Activated T-helper 1 cell treated with anti-CD3 and anti-CD28 coated beads, Interleukin-2, amount 50 U/mL, for 16 hours (primary cell): ENCODE measurements around the gene EARS2.
"Not testable (repeated sequence)": the region's sequence is repeated elsewhere in the genome, so short reads cannot be mapped to it uniquely, and the experiment has no call there.

Experiments used
- DNase-seq, 2 donors: peaks; one replicate each; pipeline ENCODE4 v3.0.0-alpha.2; 2020; ENCODE audit warnings: low read depth in 1 of 2, low spot score in 1 of 2

Gene EARS2

DNA sequence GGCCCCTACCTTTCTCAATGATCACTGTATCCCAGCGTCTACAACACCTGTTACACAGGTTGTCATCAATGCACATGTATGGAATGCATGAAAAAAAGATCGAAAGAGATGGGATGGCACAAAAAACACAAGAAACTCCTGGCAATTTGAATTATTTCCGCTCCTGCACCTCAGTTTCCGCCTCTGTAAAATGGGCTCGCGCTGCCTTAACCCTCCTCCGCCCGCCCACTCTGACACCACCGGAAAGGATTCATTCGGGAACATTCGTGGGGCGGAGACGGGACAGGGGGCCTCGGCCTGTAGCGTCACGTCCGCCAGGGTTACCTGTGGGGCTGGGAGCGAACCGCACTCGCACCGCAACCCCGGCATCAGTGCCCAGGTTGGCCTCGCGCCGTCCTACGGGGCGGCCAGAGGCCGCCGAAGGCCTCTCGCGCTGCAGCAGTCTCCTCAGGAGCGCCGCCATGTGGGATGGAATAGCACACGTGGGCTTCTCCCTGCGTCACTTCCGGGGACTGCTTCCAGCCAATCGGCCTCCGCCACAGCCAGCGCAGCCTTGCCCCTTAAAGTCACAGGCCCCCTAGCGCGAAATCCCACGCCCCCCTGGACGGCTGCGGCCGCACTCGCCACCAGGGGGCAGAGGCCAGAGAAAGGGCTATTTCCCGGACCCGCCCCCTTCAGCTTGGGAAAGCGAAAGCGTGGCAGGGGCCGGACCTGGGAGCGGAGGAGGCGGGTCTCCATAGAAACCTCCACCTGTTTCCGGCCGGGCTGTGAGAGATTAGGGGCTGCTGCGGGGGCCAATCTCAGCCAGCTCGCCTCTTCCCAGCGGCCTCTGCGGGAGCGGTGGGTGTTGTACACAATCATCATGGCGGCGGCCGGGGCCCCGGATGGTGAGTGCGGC, at the start of gene EARS2, which contains the start of gene UBFD1:
Gene EARS2, minus strand, starts transcription at position 470 of the 898 bp plus-strand sequence. Its CDS starts 7 bp downstream, at position 463.
Gene UBFD1, plus strand, starts transcription at position 847 of the 898 bp plus-strand sequence. Its CDS starts 16 bp downstream, at position 863.
- DNase-seq: peak; percentile 81 to 95

DNA sequence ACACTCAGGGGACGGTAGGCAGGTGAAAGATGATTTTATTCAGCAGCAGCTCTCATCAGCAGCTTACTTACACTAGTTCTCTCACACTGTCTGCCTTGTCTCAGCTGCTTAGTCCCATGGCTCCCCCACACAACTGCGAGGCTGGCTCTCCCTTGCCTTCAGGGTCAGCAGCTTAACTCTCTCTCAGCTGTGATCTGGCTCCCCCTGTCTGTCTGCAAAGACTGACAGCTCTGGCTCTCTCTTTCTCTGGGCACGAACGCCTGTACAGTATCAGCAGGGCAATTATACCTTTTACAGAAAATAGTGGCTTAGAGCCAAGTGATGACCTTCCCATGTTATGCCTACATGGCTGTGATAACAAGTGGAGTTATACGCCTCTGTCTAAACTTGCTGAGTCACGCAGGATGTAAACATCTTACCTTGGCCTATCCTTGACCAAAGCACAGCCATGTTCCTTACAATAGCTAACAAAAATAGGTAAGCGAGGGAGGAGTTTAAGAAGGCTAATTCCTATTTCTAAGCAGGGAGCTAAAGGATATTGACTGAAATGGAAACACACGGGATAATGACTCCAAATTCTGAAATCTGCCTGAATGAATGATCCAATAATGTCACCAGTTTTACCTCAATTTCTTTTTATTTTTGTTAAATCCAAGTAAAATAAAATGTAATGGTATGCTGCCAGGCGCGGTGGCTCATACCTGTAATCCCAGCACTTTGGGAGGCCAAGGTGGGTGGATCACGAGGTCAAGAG, 40.0 kb upstream of the EARS2 start:
- no peak for DNase-seq

GRCh38 chr16:23595951-23596720, 39.0 kb upstream of the EARS2 start, which contains the start of gene NDUFAB1:
Gene NDUFAB1, minus strand, starts transcription at chr16:23596316. Its CDS starts 26 bp downstream, at chr16:23596290.
- peak; percentile 86 to 88 for DNase-seq

DNA sequence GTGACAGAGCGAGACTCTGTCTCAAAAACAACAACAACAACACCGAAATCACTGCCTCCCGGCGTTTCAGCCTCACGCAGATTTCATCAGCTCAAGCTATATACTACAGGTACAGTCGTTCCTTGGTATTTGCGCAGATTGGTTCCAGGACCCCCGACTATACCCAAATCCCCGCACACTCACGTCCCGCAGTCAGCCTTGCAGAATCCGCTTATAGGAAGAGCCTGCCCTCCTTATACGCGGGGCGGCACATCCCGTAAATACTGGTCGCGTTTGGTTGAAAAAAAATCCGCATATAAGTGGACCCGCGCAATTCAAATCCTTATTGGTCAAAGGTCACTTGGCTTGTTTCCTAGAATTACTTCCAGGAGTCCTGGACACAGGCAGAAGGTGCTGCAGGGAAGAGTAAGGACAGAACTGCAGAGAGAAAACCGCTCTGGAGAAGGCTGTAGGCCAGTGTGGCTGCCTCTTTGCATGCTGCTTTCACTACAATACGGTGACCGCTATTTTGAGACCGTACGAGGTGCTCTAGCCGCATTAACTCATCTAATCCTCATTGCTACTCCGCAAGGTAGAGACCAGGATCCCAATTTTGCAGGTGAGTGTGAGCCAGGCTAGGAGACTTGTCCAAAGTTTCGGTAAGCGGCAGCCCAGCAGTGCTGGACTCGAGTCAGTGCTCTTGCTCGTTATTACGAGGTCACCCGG, 38.2 kb upstream of the EARS2 start:
- no peak for DNase-seq

- DNase-seq: no peak
Observed at GRCh38 chr16:23594186-23594585, 37.0 kb upstream of the EARS2 start.

GRCh38 chr16:23590181-23590580, 33.0 kb upstream of the EARS2 start:
- DNase-seq: no peak

DNA sequence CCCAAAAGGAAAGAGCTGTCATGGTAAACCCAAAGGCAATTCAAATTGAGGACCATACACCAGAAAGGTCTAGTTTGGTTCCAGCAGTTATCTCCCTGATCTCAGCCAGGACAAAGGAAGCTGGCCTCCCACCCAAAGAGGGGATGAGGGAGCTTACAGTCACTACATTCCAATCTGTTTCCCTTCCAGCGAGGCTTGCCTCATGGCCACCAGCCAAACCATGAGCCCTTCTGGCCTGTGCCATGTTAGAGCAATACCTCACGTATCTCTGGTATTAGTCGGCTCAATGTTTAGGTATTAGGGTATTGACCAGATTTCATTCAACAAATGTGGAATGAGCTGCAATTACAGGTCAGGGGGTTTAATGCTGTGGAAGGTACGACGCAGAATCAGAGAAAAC, 30.6 kb upstream of the EARS2 start:
- DNase-seq: no peak

DNA sequence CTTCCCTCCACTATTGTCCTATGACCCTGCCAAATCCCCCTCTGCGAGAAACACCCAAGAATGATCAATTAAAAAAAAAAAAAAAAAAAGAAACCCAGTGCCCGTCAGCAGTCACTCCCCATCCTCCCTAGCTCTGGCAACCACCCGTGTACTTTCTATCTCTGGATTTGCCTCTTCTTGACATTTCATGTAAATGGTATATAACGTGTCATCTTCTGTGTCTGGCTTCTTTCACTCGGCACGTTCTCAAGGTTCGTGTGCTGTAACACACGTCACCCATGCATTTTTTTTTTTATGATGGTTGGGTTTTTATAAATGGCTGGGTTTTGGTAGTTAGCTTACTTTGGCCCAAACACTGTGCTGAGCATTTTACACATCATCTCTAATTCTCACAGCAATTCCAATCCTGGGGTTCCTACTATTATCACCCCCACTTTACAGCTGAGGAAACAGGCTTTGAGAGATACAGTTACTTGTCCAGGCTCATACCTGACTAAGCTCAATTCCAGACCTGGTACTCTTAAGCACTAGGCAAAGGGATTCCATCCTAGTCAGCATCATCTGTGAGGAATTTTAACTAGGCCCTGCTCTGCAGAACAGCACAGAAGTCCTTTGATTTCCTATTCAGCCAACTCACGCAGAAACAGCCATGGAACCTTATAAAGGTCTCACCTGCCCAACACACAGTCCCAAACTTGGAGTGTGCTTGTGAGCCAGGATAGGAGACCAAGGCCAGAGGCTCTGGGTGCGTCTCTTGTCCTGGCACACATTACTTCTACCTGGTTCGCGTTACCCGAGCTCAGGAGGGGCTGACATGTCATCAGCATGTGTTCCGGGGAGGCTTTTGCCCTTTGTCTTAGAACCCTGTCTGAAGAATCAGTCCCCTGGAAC, 27.3 kb upstream of the EARS2 start:
- DNase-seq: no peak

DNA sequence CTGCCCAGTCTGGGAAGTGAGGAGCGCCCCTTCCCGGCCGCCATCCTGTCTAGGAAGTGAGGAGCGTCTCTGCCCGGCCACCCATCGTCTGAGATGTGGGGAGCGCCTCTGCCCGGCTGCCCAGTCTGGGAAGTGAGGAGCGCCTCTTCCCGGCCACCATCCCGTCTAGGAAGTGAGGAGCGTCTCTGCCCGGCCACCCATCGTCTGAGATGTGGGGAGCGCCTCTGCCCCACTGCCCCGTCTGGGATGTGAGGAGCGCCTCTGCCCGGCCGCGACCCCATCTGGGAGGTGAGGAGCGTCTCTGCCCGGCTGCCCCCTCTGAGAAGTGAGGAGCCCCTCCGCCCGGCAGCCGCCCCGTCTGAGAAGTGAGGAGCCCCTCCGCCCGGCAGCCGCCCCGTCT, 26.1 kb upstream of the EARS2 start:
- not testable (repeated sequence) for DNase-seq

DNA sequence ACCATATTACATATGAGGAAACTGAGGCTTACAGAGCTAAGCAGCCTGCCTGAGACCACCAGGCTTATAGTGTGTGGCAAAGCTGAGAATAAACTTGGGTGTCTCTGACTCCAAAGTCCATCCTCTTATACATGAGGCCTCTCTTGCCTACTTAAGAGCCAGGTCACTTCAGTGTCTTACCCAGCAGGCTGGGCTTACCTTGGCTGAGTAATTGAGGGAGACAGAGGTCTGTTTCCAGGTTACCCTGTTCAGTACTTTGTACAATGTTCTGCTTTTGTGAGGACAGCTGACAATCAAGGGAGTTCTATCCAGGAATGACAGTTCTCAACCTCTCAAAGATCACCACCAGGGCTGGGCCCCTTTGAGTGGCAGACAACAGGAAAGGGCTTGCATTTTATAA, 24.6 kb upstream of the EARS2 start:
- DNase-seq: no peak

GRCh38 chr16:23580391-23580790, 23.2 kb upstream of the EARS2 start:
- DNase-seq: no peak

DNA sequence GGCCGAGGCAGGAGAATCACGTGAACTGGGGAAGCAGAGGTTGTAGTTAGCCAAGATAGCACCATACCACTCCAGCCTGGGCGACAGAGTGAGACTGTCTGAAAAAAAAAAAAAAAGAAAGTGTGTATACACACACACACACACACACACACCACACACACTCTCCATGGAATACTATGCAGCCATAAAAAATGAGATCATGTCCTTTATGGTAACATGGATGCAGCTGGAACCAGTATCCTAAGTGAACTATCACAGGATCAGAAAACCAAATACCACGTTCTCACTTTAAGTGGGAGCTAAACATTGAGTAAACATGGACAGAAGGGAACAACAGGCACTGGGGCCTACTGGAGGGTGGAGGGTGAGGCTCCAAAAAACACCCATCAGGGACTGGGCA, 22.2 kb upstream of the EARS2 start:
- no peak for DNase-seq

- DNase-seq: no peak
Observed at GRCh38 chr16:23578101-23578830, 21.1 kb upstream of the EARS2 start.

GRCh38 chr16:23577493-23577892, 20.3 kb upstream of the EARS2 start:
- DNase-seq: no peak

- DNase-seq: no peak
Observed at GRCh38 chr16:23575834-23576233, 18.7 kb upstream of the EARS2 start.

DNA sequence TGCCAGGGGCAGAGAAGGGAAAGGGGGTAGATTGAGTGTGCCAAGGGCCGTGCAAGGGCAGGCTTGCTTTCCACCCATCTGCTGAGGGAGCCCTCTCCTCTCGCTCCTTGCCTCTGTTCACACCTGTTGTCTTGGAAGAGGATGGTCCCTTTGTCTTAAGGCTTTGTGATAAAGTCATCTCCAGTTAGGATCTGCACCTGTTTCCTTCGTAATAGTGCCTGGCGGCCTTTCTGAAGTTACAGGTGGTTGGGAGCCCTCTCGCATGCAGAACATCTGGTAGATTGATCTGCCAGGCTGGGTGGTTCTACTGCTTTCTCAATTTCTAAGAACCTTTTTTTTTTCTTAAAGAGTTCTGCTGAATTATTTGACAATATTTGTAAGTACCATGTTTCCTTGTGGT, 16.7 kb upstream of the EARS2 start:
- no peak for DNase-seq

GRCh38 chr16:23572394-23572793, 15.2 kb upstream of the EARS2 start:
- DNase-seq: no peak

DNA sequence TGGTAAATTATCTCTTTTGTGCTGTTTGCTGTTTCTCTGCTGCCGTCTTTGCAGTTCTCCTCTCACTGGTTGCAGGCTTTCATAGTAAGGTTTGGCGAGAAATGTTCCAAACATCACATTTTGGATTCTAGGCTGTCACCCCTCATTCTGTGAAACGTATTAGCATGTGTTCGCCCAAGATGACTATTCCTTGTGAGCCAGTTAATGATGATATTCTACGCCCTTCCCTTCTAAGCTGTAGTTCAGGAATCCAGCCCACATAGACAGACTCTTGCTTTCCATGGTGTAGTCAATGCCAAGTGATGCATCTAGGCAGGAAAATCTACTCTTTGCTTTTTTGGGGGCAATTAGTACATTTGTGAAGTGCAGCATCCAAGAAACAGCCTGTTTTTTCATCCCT, 14.7 kb upstream of the EARS2 start:
- DNase-seq: no peak
